Activated CD4-positive, alpha-beta T cell treated with anti-CD3 and anti-CD28 coated beads, Interleukin-2, amount 10 ng/mL, durations not matched to agents 24 days and 14 days (primary cell): ENCODE data around the gene TSPYL1. TPM values are rescaled to one million over a fixed set of nuclear protein-coding genes. Genes with fewer than 3 reads are reported as not detected.
"Not testable (repeated sequence)": the region's sequence is repeated elsewhere in the genome, so short reads cannot be mapped to it uniquely, and the experiment has no call there.

Source experiments
- DNase-seq: peaks from one replicate; pipeline ENCODE4 v3.0.0; 2022
- H3K27ac Mint-ChIP-seq: one replicate; pipeline ENCODE4 v1.8.0; 2022; ENCODE audit warnings: mild to moderate bottlenecking, mixed read lengths
- H3K27me3 Mint-ChIP-seq: one replicate; pipeline ENCODE4 v1.8.0; 2022; ENCODE audit warnings: mixed read lengths
- H3K36me3 Mint-ChIP-seq: one replicate; pipeline ENCODE4 v1.8.0; 2022; ENCODE audit warnings: low read depth, mild to moderate bottlenecking, mixed read lengths
- H3K4me1 Mint-ChIP-seq: one replicate; pipeline ENCODE4 v1.8.0; 2021; ENCODE audit warnings: mixed read lengths
- H3K4me3 Mint-ChIP-seq: one replicate; pipeline ENCODE4 v1.8.0; 2022; ENCODE audit warnings: mild to moderate bottlenecking, moderate library complexity, mixed read lengths
- H3K9me3 Mint-ChIP-seq: one replicate; pipeline ENCODE4 v1.8.0; 2021; ENCODE audit warnings: mixed read lengths
- intact Hi-C: fragments of 100-400 bp; cut with micrococcal nuclease; formaldehyde crosslinking; loops from one replicate; pipeline ENCODE4 v1.15.1; 2023
- total RNA-seq: library from RNA; stranded (reverse); gene quantifications from 2 replicates; pipeline ENCODE4 v1.2.3, GENCODE V29; 2022

Gene TSPYL1
- total RNA-seq: 39.1 and 41.2 TPM in 2 replicates

GRCh38 chr6:116279232-116280160, at the start of gene TSPYL1:
TSPYL1 (minus strand) TSS chr6:116279930; CDS start chr6:116279830, 100 bp downstream.
- peaks cover 5% of the 10 kb centered on the region for H3K27me3 Mint-ChIP-seq
- peak; percentile 98 for DNase-seq
- peak within 1 kb of the TSS; percentile 99 for H3K4me3 Mint-ChIP-seq
- peaks cover 40% of the 10 kb centered on the region for H3K36me3 Mint-ChIP-seq
- peaks cover 42% of the 10 kb centered on the region for H3K4me1 Mint-ChIP-seq
- H3K27ac Mint-ChIP-seq: peak within 1 kb of the TSS; percentile 98
- H3K9me3 Mint-ChIP-seq: no peaks in the 10 kb centered on the region
- intact Hi-C loops: loop anchor here (1.0 to 5.0 kb wide), 8 partner anchors 11 to 402 kb away; partner anchors contain the start of genes CALHM6, DSE, KPNA5 and NT5DC1

GRCh38 chr6:116329156-116329555, 49.4 kb upstream of the TSPYL1 start:
- H3K27ac Mint-ChIP-seq: no peak overlapping the region
- DNase-seq: no peak
- H3K4me3 Mint-ChIP-seq: no peak overlapping the region
- peaks cover 4% of the 10 kb centered on the region for H3K27me3 Mint-ChIP-seq
- H3K4me1 Mint-ChIP-seq: no peaks in the 10 kb centered on the region
- intact Hi-C loops: no loop called here
- H3K9me3 Mint-ChIP-seq: no peaks in the 10 kb centered on the region
- H3K36me3 Mint-ChIP-seq: no peaks in the 10 kb centered on the region

GRCh38 chr6:116328528-116328903, 48.8 kb upstream of the TSPYL1 start:
- Mint-ChIP-seq H3K4me1 (no peaks in the 10 kb centered on the region), H3K4me3 (no peak overlapping the region), H3K27me3 (peaks cover 4% of the 10 kb centered on the region), H3K27ac (no peak overlapping the region), H3K9me3 (no peaks in the 10 kb centered on the region), H3K36me3 (no peaks in the 10 kb centered on the region)
- no peak for DNase-seq
- intact Hi-C loops: no loop called here

- Mint-ChIP-seq H3K4me3 (no peak overlapping the region), H3K27ac (no peak overlapping the region), H3K4me1 (no peaks in the 10 kb centered on the region), H3K9me3 (no peaks in the 10 kb centered on the region), H3K36me3 (no peaks in the 10 kb centered on the region), H3K27me3 (peaks cover 4% of the 10 kb centered on the region)
- DNase-seq: no peak
- intact Hi-C loops: no loop called here
Measured at GRCh38 chr6:116327803-116328527, 48.2 kb upstream of the TSPYL1 start.

- Mint-ChIP-seq H3K4me3 (no peak overlapping the region), H3K36me3 (no peaks in the 10 kb centered on the region), H3K9me3 (no peaks in the 10 kb centered on the region), H3K4me1 (no peaks in the 10 kb centered on the region), H3K27ac (no peak overlapping the region), H3K27me3 (peaks cover 2% of the 10 kb centered on the region)
- intact Hi-C loops: no loop called here
- no peak for DNase-seq
Measured at GRCh38 chr6:116326996-116327395, 47.3 kb upstream of the TSPYL1 start.

- Mint-ChIP-seq H3K27me3 (peaks cover 2% of the 10 kb centered on the region), H3K36me3 (no peaks in the 10 kb centered on the region), H3K4me3 (no peak overlapping the region), H3K27ac (no peak overlapping the region), H3K9me3 (no peaks in the 10 kb centered on the region), H3K4me1 (no peaks in the 10 kb centered on the region)
- DNase-seq: no peak
- intact Hi-C loops: no loop called here
Measured at GRCh38 chr6:116326181-116326671, 46.5 kb upstream of the TSPYL1 start.

- H3K27me3 Mint-ChIP-seq, H3K27ac Mint-ChIP-seq, DNase-seq, H3K4me3 Mint-ChIP-seq, intact Hi-C loops, H3K9me3 Mint-ChIP-seq, H3K36me3 Mint-ChIP-seq, H3K4me1 Mint-ChIP-seq: not testable (repeated sequence)
Measured at GRCh38 chr6:116325634-116326132, 46.0 kb upstream of the TSPYL1 start.

GRCh38 chr6:116323863-116324262, 44.1 kb upstream of the TSPYL1 start:
- no peaks in the 10 kb centered on the region for H3K4me1 Mint-ChIP-seq
- no peaks in the 10 kb centered on the region for H3K9me3 Mint-ChIP-seq
- no peak overlapping the region for H3K4me3 Mint-ChIP-seq
- intact Hi-C loops: no loop called here
- H3K36me3 Mint-ChIP-seq: no peaks in the 10 kb centered on the region
- no peak for DNase-seq
- no peak overlapping the region for H3K27ac Mint-ChIP-seq
- peaks cover 6% of the 10 kb centered on the region for H3K27me3 Mint-ChIP-seq

GRCh38 chr6:116321933-116322332, 42.2 kb upstream of the TSPYL1 start:
- H3K27me3 Mint-ChIP-seq, H3K4me3 Mint-ChIP-seq, H3K9me3 Mint-ChIP-seq, H3K27ac Mint-ChIP-seq, intact Hi-C loops, H3K4me1 Mint-ChIP-seq, H3K36me3 Mint-ChIP-seq, DNase-seq: not testable (repeated sequence)

- Mint-ChIP-seq H3K9me3 (no peaks in the 10 kb centered on the region), H3K4me3 (no peak overlapping the region), H3K27me3 (peaks cover 4% of the 10 kb centered on the region), H3K4me1 (no peaks in the 10 kb centered on the region), H3K27ac (no peak overlapping the region), H3K36me3 (no peaks in the 10 kb centered on the region)
- DNase-seq: no peak
- intact Hi-C loops: no loop called here
Measured at GRCh38 chr6:116316772-116317467, 37.2 kb upstream of the TSPYL1 start.

- H3K36me3 Mint-ChIP-seq: no peaks in the 10 kb centered on the region
- H3K4me3 Mint-ChIP-seq: no peak overlapping the region
- peaks cover 4% of the 10 kb centered on the region for H3K27me3 Mint-ChIP-seq
- H3K27ac Mint-ChIP-seq: no peak overlapping the region
- H3K9me3 Mint-ChIP-seq: no peaks in the 10 kb centered on the region
- peak; percentile 19 for DNase-seq
- no peaks in the 10 kb centered on the region for H3K4me1 Mint-ChIP-seq
- intact Hi-C loops: no loop called here
Measured at GRCh38 chr6:116314878-116315277, 35.1 kb upstream of the TSPYL1 start.

- H3K4me1 Mint-ChIP-seq: no peaks in the 10 kb centered on the region
- H3K36me3 Mint-ChIP-seq: no peaks in the 10 kb centered on the region
- no peak overlapping the region for H3K27ac Mint-ChIP-seq
- no peaks in the 10 kb centered on the region for H3K9me3 Mint-ChIP-seq
- no peak overlapping the region for H3K4me3 Mint-ChIP-seq
- DNase-seq: no peak
- intact Hi-C loops: no loop called here
- H3K27me3 Mint-ChIP-seq: no peaks in the 10 kb centered on the region
Measured at GRCh38 chr6:116314218-116314617, 34.5 kb upstream of the TSPYL1 start.

- intact Hi-C loops: no loop called here
- no peaks in the 10 kb centered on the region for H3K9me3 Mint-ChIP-seq
- peak; percentile 22 for DNase-seq
- no peaks in the 10 kb centered on the region for H3K27me3 Mint-ChIP-seq
- H3K4me3 Mint-ChIP-seq: no peak overlapping the region
- H3K36me3 Mint-ChIP-seq: no peaks in the 10 kb centered on the region
- H3K27ac Mint-ChIP-seq: no peak overlapping the region
- no peaks in the 10 kb centered on the region for H3K4me1 Mint-ChIP-seq
Measured at GRCh38 chr6:116313101-116313776, 33.5 kb upstream of the TSPYL1 start.
